Activated CD4-positive, CD25-positive, alpha-beta regulatory T cell treated with anti-CD3 and anti-CD28 coated beads, Interleukin-2, amount 50 U/mL, for 16 hours (primary cell): ENCODE data around the gene TBATA.

Experiments used
- DNase-seq: peaks from one replicate; pipeline ENCODE4 v3.0.0-alpha.2; 2020; ENCODE audit warnings: low read depth, low spot score

TBATA gene

DNA sequence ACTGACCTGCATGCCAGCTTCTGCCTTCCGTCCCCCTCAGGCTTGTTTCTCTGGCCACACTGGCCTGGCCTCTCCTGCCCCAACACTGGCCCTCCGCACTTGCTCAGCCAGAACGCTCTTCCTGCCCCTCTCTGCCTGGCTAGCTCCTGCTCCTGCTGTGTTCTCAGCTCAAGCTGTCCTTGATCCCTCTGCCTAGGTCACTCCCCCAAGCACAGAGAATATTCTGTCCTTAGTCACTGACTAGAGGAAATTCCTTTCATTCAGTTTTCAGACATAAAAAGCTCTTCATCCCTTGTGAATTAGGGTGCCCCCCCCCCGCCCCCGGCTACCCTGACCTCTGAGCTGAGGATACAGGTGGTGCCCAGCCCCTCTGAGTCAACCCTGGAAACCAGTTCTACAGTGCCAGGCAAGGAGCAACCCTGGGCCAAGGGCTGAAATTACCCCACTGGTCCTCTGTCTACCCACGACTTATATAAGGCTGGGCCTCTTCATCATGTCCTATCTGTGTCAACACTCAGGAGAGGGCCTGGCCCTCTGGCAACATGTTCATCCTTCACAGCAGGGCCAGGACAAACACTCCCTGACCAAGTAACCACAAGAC lies 23.9 kb upstream of the TBATA start:
- DNase-seq, result no peak

DNA sequence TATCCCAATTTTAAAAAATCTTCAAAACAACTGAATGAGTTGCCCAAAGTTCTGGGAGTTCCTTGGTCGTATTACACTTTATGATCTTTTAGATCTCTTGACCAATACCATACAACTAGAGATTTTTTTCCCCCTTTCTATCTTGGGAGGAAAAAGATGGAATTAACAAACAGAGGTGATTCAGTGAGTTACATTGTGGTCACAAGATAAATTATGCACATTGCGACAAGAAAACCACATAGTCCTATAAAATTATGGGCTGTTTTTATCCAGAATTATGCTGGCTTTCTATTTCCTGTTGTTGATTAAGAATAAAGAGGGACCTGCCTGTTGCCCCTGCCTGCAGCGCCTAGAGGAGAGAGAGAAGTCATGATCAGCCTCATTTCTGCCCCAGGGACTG lies 22.4 kb upstream of the TBATA start:
- DNase-seq, result no peak

DNA sequence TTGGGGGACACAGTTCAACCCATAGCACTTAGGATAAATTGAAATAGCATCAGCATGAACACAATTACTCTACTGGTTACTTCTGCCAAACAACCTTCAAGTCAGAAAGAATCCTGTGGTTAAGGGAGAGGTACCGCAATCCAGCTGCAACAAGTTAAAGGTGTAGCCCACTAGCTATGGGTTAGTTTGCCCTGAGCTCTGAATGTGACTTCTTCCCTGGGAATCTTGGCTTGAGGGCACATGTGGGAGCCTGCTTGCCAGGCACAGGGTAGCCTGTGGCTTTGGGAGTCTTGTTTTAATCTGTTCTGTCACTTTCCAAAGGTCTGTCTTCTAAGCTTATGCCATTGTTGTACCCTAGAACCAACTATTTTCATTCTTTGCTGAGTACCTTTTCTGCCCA lies 21.7 kb upstream of the TBATA start:
- no peak for DNase-seq

DNA sequence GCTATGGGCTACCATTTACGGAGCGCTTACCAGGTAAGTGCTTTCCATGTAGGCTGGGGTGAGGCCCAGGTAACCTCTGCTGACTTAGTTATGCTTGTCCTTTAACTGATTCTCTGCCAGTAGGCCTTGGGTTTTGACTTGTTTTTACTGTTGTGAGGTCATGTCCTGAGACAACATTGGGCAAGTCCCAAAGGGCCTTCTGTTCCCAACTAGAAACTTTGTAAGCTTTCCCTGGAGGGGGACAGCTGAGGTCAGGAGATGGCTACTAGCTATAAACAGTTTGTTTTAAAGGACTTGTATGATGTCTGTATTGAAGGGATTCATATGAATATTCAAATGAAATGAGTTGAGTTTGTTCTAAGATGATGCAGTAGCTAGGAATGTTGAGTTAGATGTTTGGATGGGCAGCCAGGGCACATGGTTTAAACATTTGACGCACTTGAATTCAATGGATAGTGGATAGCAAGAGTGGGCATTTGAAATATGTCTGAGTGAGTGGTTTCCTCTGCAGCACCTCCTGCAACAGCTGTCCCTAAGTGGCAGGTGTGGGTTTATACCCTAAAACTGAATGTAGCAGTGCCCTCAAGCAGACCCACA lies 20.5 kb upstream of the TBATA start:
- no peak for DNase-seq

DNA sequence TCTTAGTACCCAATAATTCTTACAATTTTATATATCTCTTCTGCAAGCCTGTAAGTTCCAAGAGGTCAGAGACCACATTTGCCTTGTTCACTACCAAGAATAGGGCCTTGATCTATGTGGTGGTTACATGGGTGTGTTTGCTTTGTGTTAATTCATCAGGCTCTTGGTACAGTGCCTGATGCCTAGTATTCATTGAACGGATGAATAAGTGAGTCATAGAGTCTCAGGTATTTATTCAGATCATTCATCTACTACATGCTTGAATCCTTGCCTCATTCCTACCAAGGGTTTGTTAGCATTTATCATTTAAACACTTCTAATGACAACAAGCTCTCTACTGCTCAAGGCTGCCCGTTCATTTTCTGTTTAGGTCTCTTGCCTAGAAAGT lies 19.2 kb upstream of the TBATA start:
- no peak for DNase-seq

DNA sequence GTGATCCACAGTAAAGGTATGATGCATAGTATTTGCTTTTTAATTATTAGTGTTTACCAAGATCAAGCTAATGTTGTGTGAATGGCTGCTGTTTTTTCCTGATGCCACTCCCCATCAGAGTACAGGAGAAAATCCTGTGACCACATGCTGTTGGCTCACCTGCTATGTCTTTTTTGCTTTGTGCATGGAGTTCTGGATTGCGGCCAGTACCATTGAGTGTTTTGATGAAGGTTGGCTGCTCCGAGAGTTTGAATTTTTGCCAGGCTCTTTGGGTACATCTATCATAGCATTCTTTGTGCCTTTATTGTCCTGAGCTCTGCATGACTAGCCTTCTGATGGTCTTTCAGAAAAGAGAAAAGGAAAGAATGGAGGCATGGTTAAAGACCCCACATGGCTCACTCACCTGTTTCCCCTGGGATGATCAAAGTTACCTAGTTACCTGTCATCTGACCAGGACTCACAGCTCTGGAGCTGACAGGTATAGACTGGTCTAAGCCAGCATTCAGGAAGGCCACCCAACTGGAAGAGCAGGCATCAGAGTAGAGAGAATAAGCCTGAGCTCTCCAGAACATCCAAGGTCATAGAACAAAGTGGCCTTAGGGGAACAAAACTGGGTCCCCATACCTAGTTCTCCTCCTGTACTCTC lies 18.7 kb upstream of the TBATA start:
- DNase-seq, result no peak

DNA sequence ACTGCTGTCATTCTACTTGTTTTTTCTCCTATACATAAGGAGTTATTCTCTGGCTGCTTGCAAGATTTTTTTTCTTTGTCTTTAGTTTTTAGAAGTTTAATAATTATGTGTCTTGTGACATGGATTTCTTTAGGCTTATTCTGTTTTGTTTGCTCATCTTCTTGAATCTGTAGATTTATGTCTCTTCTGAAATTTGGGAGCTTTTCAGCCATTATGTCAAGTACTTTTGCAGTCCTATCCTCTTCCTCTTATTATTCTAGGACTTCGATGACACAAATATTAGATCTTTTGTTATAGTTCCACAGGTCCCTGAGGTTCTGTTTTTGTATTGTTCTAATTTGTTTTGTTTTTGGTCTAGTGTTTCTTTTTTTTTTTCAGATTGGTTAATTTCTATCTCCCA lies 16.7 kb upstream of the TBATA start:
- DNase-seq, result no peak

DNA sequence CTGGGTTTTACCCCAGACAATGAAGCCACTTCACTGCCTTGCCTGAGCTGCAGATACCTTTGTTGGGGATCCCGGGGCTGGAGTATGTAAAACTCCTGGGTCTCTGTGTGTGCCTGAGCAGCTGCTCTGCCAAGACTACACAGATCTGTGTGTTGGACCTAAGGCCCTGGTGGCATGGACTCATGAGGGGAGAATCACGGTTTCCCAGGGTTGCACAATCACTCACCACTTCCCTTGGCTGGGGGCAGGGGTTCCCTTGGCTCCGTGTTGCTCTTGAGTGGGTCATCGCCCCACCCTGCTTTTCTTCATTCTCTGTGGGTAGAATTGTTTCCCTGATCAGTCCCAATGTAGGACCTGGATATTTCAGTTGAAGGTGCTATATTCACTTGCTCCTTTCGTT lies 13.9 kb upstream of the TBATA start:
- DNase-seq, result no peak

DNA sequence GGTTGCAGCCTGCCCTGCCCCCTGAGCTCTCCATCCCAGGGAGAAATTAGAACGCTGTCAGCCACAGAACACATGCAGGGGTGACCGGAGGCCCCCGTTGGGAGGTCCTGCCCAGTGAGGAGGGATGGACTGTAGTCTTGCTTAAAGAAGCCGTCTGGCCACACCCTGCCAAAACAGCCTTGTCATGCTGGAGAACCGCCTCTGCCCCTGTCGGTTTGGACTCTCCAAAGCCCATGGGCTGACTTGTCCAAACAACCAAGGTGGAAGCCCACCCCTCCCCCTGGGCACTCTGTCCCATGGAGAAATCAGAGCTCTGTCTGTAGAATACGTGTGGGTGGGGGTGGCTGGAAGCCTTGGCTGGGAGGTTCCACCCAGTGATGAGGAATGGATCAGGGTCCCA lies 12.7 kb upstream of the TBATA start:
- DNase-seq, result no peak

DNA sequence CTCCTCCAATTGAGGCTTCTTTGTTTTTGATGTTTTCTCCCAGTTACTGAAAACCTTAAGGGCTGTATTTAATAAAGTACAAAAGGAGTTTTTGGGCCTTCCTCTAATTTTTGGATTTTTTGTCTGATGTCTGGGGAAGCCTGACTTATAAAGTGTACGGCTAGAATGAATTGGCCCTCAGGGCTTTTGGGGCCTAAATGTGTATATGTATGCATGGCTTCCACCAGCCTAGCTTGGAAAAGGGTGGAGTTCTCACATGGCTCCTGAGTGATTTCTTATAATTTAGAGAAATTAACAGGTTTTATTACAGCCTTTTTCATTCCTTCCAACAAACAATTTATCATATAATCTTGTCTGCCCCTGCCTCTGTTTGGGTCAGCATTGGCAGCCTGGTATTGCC lies 10.4 kb upstream of the TBATA start:
- DNase-seq, result no peak

DNA sequence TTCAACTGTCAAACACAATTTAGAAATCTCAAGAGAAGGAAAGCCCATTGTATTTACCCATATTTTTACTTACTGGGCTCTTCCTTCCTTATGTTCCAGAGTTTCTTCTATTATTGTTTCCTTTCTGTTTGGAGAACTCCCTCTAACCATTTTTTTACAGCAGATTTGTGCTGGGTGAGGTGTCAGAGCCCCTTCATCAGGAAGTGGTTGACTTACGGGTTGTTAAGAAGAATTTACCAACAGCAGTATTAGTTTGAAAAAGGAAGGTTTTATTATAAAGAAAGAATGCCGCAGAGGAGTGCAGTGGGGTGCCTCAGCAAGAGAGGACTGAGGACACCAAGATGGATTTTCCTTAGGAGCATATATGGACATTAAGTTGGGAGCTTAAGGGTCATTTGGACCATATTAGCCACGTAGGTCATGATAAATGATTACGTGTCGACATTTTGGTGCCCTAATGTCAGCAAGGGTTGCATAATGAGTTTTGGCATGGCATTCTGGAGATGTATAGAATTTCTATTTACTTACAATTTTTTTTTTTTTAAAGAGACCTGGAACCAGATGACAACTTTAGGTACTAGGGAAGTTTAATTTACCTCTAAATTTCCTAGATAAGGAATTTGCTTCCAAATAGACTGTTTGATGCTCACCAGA lies 6.3 kb upstream of the TBATA start:
- no peak for DNase-seq

DNA sequence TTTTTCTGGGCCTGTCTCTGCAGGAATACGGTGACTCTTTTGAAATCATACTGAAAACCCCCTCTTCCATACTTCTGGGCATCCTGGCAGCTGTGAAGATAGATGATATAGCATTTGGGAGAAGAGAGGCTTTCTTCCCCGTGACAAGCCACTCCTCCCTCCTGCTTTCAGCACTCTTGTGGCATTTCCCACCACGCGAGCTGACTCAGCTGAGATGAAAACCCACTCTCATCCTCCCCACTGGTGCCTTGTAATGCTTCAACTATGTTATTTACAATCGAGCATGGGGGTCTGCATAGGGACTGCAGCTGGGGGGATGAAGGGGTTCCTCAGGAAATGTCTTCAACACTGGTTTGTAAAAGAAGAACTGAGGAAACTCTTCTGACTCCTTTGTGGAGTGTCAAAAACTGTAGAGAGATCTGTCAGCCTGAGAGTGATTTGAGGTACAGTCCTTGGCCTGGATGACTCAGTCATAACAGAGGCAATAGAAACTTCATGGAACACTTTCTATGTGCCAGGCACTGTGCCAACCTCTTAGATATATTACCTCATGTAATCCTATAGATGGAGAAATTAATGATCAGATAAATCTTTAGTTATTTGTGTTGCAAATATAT lies 1.7 kb upstream of the TBATA start:
- no peak for DNase-seq

DNA sequence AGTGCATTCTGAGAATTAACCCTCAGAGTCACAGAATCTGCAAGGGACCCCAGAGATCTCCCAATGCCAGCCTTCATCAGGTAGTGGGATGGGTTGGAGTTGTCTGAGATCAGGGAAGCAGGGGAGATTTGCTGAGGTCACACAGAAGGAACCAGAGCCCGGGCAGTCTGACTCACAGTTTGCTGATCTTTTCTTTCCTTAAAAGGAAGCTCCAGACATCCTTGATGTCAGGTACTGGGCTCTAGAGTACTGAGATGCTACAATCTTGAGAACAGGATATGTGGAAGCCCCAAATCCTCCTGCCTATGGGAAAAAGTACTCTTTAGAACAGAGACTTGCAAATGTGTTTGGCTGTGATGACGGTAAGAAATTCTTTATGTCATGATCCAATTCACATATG lies 706 bp downstream of the TBATA start:
- no peak for DNase-seq

DNA sequence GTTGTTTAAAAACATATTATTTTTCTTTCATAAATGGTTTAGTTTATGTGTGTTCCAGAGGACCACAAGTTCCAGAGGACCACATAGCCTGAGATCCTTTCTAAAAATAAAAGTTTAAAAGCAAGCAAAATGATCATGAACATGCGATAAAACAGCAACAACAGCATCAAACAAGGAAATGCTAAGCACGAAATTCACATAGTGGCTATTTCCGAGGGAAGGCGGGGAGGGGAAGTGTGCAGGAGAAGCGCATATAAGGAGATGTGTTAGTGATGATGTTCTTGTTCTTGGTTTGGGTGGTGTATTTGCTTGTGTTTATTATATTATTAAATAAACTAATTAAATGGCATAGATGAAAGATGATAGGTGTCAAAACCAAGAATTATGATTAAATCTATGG lies 1.2 kb downstream of the TBATA start:
- no peak for DNase-seq

DNA sequence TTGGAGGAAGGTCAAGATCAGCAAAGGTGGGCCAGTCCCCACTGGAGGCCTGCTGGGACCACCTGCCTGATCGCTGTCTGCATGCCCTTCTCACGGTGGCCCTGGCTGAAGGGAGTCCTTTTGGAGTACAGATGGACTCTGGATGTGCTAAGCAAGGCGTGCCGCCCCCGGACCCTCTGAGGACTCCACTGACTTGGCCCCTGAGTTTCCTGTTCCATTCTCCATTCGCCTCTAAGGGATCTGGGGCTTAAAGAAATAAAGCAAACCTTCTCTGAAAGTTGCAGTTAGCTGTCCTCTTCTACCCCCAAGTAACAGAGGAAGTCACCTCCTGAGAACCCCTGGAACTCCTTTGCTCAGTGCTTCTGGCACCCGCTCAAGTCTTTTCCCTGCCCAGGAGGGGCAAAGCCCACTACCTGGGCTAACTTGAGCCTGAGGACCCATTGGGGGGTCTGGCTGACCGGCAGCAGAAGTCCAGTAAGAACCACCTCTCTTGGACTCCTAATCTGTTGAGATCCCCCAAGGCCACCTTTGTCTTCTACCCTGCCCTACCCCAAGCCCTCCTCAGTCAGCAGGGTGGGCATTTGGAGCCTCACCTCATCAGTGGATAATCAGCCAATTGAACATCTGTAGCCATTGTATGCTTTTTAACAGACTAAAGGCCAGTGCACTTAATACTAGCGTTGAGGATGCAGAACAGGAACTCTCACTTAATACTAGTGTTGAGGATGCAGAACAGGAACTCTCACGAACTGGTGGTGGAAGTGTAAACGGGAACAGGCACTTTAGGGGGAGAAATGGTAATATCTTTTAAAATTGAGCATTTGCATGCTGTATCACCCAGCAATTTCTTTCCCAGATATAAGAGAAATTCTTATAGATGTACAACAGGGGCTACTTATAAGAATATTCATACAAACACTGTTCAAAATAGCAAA lies 2.2 kb downstream of the TBATA start:
- DNase-seq, result no peak

DNA sequence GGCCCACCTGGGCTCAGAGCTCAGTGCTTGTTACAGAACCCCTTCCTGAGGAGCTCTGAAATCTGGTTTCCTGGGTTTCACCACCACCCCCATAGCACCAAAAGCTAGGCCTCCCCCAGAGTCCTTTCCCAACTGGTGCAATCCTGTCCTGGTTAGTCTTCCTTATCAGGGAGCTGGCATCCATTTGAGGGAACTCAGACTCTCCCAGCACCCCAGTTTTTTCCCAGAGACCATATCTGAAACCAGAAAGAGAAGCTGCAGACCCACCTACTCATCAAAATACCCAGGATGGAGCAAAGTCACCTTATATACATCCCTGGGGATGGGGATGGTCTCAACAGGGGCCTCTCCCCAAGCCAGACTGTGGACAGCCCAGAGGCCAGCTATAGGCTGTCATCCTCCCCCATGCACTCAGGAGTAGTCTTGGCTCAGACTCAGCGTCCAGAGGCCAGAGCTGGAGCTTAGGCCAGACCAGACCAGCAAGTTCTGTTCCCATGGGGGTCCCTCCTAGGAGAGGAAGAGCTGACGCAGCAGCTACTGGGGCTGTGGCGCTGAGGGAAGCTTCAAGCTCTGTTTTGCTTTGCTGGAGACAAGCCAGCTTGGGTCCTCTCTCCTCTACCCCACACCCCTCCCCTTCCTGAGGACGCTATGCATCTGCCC lies 3.0 kb downstream of the TBATA start:
- no peak for DNase-seq

DNA sequence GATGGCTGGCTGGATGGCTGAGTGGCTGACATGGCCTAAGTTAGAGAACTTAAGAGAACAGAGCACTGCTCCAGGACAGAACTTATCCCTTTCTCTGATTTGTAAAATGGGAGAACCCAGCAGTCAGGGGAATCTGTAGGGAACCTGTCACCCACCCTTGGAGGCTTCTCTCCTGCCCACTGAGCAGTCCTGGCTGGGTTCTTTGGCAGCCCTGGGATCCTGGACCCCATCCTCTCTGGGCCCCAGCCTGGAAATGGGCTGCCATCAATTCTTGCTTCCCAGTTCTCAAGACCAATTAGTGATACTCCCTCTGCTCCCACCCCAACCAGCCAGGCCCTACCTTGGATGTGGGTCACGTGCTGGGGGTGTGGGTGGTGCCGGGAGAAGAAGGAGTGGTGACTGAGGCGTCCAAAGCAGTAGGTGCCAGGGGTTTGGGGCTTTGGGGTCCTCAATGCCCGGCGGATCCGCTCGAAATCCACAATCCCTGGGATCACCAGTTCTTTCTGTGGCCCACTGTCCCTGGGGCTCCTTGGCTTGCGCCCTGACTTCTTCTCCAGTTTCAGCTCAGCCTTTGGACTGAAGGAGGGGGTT lies 3.6 kb downstream of the TBATA start:
- DNase-seq, result no peak

DNA sequence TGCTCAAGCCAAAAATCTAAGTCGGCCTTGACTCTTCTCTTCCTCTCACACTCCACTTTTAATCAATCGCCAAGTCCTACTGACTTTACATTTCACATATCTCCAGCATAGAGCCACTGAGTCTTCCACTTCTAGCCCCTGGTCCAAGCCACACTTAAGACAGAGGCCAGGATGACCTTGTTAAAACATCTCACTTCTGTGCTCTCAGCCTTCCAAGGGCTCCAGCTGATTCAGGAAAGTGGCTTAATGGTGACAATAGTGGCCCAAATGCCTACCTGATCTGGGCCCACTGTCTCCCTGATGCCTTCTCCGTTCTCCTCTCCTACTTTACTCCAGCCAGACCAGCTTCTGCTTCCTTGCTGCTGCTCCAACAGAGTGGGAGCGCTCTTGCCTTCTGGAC lies 4.4 kb downstream of the TBATA start:
- no peak for DNase-seq

DNA sequence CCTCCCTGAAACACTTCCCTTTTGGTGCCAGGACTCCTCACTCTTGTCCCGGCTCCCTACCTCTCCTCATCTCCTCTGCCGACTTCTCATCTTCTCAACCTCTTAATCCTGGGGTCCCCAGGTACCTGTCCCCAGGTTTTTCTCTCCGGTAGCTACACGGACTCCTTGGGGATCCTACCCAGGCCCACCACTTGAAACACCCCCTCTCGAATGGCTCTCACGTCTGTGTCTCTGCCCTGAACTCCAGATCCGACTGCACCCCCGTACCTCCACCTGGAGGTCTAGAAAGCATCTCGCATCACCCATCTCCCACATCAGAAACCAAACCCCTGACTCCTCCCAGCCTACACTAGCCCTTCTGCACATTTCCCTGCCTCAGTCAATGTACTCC lies 4.8 kb downstream of the TBATA start:
- no peak for DNase-seq

DNA sequence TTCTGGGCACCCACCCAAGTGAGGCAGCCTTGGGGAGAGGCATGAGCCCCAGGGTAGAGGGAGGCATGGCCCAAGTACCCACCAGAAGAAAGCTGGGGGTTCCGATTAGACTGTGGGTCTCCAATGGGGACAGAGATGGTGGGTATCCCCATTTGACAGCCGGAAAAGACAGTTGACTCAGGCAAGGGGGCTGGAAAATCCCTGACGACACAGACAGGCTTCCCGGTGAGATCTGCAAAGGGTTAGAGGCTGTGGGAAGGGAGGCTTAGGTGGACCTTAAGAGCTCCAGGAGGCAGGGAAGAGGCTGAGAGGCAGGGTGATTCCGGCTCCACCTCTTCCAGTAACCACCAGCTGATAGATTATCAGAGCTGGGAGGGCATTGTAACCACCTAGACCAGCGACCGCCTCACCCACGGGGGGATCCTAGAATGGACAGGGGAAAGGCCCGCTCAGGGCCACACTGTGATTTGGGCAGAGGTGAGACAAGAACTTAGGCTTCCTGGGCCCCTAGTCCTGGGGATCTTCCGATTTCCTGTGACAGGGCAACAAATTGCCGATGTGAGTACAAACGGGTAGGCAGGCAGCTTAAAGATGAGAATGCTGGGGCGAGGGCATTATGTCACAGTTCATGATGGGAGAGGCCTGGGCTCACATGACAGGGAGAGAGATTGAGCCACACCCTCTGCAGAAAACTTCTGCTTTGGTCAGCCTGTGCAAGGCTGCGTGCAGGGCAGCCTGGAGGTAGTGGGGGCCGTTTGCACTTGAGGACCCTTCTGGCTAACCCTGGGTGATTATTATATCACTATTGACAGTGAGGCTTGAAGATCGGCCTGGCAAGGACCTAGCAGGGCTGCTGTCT lies 5.4 kb downstream of the TBATA start:
- DNase-seq, result no peak
